GM19463 (cell line): Measurements from ENCODE around the gene COL4A3.
"Not testable (repeated sequence)": the region's sequence is repeated elsewhere in the genome, so short reads cannot be mapped to it uniquely, and the experiment has no call there.

Source experiments
- ATAC-seq: cut with Tn5 transposase; IDR thresholded peaks from one replicate; pipeline ENCODE4 v1.9.1; 2021; ENCODE audit warnings: mild to moderate bottlenecking, moderate library complexity; ENCODE audit not compliant: unreplicated experiment

COL4A3 gene

GRCh38 chr2:227154986-227155774 lies 9.2 kb upstream of the COL4A3 start:
- no peak for ATAC-seq

GRCh38 chr2:227160164-227160563 lies 4.3 kb upstream of the COL4A3 start:
- ATAC-seq: no peak

DNA sequence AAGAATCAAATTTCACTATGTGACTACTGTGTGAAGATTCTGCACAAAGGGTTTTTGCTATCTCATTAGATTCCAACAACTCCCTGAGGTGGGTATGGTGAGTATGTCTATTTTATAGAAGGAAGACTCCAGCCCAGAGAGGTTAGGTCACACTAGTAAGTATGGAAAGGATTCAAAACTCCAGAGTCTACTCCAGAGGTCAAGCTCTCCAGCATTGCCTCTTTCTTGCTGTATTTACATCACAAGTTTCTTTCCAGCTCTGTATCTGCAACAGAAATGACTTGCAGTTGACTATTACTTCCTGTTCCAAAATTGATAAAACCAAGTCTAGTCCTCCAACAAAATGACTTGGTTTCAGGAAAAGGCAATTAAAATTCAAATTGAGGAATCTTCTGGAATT lies 2.5 kb upstream of the COL4A3 start:
- ATAC-seq: no peak

DNA sequence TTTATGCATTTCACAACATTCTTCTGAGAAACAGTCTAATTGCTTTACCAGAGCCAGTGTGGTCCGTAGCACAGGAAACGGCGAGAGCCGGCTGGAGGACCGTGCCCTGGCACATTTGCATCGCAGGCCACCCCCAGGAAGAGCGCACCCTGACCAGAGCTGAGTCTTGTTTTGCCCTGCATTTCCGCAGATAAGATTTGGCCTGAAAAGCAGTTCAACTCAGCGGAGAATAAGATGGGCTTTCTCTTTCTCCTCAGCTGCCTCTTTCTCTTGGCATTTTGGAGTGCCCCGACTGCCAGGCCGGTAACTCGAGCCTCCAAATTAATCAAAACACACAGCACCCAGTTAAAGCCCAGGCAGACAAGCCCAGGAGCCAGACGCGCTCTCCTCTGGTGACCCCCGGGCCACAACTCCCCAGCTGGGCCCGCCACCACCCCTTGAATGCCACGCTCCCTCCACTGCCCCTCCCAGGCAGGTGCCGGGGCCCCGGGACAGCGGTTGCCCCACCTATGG lies 883 bp upstream of the COL4A3 start:
- peak; percentile 52 for ATAC-seq

DNA sequence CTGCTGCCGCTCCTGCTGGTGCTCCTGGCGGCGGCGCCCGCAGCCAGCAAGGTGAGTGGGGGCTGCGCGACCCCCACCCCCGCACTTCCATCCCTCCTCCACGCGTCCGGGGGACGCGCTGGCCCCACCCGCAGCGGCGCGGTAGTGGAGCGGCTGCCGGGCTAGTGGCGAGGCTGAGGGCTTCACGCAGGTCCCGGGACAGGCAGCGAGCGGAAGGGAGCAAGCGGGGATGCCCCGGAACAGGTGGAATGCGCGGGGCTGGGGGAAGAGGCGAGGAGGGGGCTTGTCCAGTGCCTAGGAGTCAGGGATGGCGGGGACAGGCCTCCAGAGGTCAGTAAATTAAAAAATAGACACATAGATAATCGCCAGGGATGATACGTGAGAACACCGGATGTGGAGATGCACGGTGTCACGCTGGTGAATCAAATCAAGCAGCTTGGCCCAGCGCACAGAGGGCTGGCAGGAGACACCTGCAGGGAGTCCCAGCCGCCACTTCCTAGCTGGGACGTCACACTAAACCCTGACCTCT lies 403 bp downstream of the COL4A3 start:
- ATAC-seq: peak; percentile 65

GRCh38 chr2:227171779-227172178 lies 7.4 kb downstream of the COL4A3 start:
- not testable (repeated sequence) for ATAC-seq

GRCh38 chr2:227177592-227178336 lies 13.3 kb downstream of the COL4A3 start:
- no peak for ATAC-seq

GRCh38 chr2:227179988-227180685 lies 15.7 kb downstream of the COL4A3 start:
- no peak for ATAC-seq

DNA sequence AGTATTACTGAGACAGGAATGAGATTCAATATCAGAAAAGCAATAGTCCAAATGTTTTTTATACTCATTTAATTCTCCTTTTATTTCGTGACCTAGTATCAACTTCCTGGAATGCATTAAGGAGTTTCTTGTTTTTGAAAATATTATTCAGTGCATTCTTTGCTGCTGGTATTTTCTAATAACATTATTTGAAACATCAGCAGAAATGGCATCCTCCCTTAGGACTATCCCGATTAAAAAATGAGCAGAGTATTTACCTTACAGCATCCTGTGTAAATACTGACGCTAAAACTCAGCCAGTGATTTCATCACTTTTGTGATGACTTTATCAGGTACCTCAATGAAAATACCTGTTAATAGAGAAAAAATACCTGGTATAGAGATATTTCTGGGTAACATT lies 16.3 kb downstream of the COL4A3 start:
- no peak for ATAC-seq

- ATAC-seq: no peak
Observed at GRCh38 chr2:227182765-227183164, 18.3 kb downstream of the COL4A3 start.

- ATAC-seq: no peak
Observed at GRCh38 chr2:227183657-227184367, 19.4 kb downstream of the COL4A3 start.

GRCh38 chr2:227185615-227186232 lies 21.3 kb downstream of the COL4A3 start:
- ATAC-seq: no peak

GRCh38 chr2:227186751-227187150 lies 22.3 kb downstream of the COL4A3 start:
- ATAC-seq: no peak

- ATAC-seq: peak; percentile 67
Observed at GRCh38 chr2:227188292-227188691, 23.9 kb downstream of the COL4A3 start.

DNA sequence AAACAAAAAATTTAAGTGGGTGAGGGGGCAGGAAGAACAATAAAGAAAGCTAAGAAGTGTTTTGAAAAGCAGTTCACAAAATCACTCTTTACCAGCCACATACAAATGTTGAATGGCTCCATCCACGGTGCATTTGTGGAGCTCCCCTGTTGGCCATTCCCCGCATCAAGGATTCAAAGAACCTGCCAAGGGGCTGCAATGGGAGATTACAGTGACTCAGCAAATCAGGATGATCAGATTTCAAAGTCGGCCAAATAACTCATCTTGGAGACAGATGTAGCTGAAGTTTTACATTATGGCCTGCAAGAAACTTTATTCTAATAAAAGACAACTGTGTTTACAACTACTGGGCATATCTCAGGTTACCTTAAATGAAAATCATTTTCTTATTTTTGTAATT lies 26.9 kb downstream of the COL4A3 start:
- ATAC-seq: no peak

- no peak for ATAC-seq
Observed at GRCh38 chr2:227192491-227192890, 28.1 kb downstream of the COL4A3 start.

DNA sequence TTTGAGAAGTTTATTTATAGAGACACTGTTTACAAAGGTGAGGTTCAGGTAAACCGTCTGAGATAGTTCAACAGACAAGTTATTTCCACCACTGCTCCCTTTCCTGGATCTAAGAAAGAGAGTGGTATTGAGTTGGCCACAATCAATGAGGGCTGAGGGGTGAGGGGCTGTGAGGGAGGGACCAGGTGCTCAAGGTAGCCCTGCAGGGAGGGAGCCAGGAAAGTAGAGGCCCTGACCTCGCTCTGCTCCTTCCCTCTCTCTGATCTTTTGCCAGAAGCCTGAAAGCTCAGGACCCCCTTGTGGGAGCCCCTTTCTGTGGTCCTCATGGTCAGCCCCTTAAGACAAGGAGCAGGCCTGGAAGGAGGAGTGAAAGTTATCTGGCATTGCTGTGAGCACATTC lies 29.8 kb downstream of the COL4A3 start:
- no peak for ATAC-seq

- ATAC-seq: no peak
Observed at GRCh38 chr2:227198866-227199265, 34.4 kb downstream of the COL4A3 start.

- no peak for ATAC-seq
Observed at GRCh38 chr2:227201771-227202170, 37.3 kb downstream of the COL4A3 start.

DNA sequence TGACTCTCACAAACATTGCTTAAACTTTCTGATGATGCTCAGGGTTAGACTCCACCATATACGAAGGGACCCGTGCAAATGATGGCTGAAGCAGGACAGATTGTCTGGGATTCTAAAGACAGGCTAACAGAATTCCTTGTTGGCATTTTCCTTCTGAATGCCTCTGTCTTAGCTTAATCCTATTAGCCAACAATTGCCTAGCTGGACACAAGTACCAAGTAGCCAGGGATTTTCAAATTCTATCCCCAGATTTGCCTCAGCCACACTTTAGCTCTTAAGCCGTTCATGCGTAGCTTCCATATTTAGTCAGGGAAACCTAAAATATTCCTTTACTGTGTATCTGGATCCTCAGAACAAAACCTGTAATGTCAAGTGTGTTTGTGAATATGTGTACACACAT lies 40.0 kb downstream of the COL4A3 start:
- no peak for ATAC-seq
